ENCODE measurements around the gene ZRANB3. TPM values are rescaled to one million over a fixed set of nuclear protein-coding genes. Genes with fewer than 3 reads are reported as not detected.
"Not testable (repeated sequence)": the region's sequence is repeated elsewhere in the genome, so short reads cannot be mapped to it uniquely, and the experiment has no call there.

The ZRANB3 gene
- total RNA-seq, 1 donor from 2014 or later, result 3.7 TPM

GRCh38 chr2:135124924-135125886, 405.8 kb downstream of the ZRANB3 start:
- no peak for TF ChIP-seq CTCF (IDR thresholded peaks at IDR 0.05)
- intact Hi-C loops (cut with DNase I), result no loop called here

GRCh38 chr2:135121658-135122039, 409.4 kb downstream of the ZRANB3 start:
- H3K27ac ChIP-seq; DNase-seq; intact Hi-C loops (cut with DNase I); H3K27me3 ChIP-seq (ENCODE audit: low read depth); H3K4me1 ChIP-seq; H3K9me3 ChIP-seq; ATAC-seq; H3K4me3 ChIP-seq: not testable (repeated sequence)
- H3K36me3 ChIP-seq, result peaks cover 50% of the 10 kb centered on the region

More at GRCh38 chr2:135124924-135125886, 405.8 kb downstream of the ZRANB3 start:
- no peaks in the 10 kb centered on the region for H3K4me1 ChIP-seq
- H3K9me3 ChIP-seq, result no peaks in the 10 kb centered on the region
- ATAC-seq (no peak), DNase-seq (no peak)
- H3K36me3 ChIP-seq, result peaks cover 82% of the 10 kb centered on the region
- no peak overlapping the region for H3K4me3 ChIP-seq
- H3K27me3 ChIP-seq (ENCODE audit: low read depth), result no peaks in the 10 kb centered on the region
- H3K27ac ChIP-seq, result no peak overlapping the region

GRCh38 chr2:135121016-135121657, 409.9 kb downstream of the ZRANB3 start:
- no peaks in the 10 kb centered on the region for H3K9me3 ChIP-seq
- H3K27me3 ChIP-seq (ENCODE audit: low read depth), result no peaks in the 10 kb centered on the region
- H3K36me3 ChIP-seq, result peaks cover 45% of the 10 kb centered on the region
- H3K4me3 ChIP-seq, result no peak overlapping the region
- no peak overlapping the region for H3K27ac ChIP-seq
- intact Hi-C loops (cut with DNase I), result no loop called here
- ATAC-seq, result no peak
- H3K4me1 ChIP-seq, result no peaks in the 10 kb centered on the region
- no peak for TF ChIP-seq CTCF (IDR thresholded peaks at IDR 0.05)
- no peak for DNase-seq

- ATAC-seq (no peak), DNase-seq (no peak)
- Histone ChIP-seq H3K36me3 (peaks cover 39% of the 10 kb centered on the region), H3K4me3 (no peak overlapping the region), H3K27me3 (ENCODE audit: low read depth) (no peaks in the 10 kb centered on the region), H3K27ac (no peak overlapping the region), H3K4me1 (no peaks in the 10 kb centered on the region), H3K9me3 (no peaks in the 10 kb centered on the region)
- intact Hi-C loops (cut with DNase I), result no loop called here
- TF ChIP-seq CTCF (IDR thresholded peaks at IDR 0.05), result no peak
Measured at GRCh38 chr2:135119582-135119981, 411.4 kb downstream of the ZRANB3 start.

GRCh38 chr2:135113322-135113721, 417.7 kb downstream of the ZRANB3 start:
- intact Hi-C loops (cut with DNase I), result no loop called here
- H3K4me3 ChIP-seq, result no peak overlapping the region
- no peaks in the 10 kb centered on the region for H3K27me3 ChIP-seq (ENCODE audit: low read depth)
- no peaks in the 10 kb centered on the region for H3K4me1 ChIP-seq
- ATAC-seq, result no peak
- H3K36me3 ChIP-seq, result peaks cover 33% of the 10 kb centered on the region
- DNase-seq, result no peak
- TF ChIP-seq CTCF (IDR thresholded peaks at IDR 0.05), result no peak
- H3K27ac ChIP-seq, result no peak overlapping the region
- no peaks in the 10 kb centered on the region for H3K9me3 ChIP-seq

GRCh38 chr2:135105513-135106316, 425.3 kb downstream of the ZRANB3 start:
- H3K9me3 ChIP-seq; H3K27me3 ChIP-seq (ENCODE audit: low read depth); intact Hi-C loops (cut with DNase I); H3K4me3 ChIP-seq; H3K27ac ChIP-seq; DNase-seq; ATAC-seq; H3K4me1 ChIP-seq: not testable (repeated sequence)
- peaks cover 12% of the 10 kb centered on the region for H3K36me3 ChIP-seq
